HL-60/S4 treated with retinoic acid at 250 ng/mL for 4 days and 3 days (cell line): ENCODE measurements around the gene ZSCAN9.

Source experiments
- in situ Hi-C: fragments of 300-500 bp; cut with MboI; formaldehyde crosslinking; loops from 2 replicates; pipeline ENCODE4 v1.7.0; 2022; ENCODE audit warnings: low sequenced_read_pairs

ZSCAN9 gene

DNA sequence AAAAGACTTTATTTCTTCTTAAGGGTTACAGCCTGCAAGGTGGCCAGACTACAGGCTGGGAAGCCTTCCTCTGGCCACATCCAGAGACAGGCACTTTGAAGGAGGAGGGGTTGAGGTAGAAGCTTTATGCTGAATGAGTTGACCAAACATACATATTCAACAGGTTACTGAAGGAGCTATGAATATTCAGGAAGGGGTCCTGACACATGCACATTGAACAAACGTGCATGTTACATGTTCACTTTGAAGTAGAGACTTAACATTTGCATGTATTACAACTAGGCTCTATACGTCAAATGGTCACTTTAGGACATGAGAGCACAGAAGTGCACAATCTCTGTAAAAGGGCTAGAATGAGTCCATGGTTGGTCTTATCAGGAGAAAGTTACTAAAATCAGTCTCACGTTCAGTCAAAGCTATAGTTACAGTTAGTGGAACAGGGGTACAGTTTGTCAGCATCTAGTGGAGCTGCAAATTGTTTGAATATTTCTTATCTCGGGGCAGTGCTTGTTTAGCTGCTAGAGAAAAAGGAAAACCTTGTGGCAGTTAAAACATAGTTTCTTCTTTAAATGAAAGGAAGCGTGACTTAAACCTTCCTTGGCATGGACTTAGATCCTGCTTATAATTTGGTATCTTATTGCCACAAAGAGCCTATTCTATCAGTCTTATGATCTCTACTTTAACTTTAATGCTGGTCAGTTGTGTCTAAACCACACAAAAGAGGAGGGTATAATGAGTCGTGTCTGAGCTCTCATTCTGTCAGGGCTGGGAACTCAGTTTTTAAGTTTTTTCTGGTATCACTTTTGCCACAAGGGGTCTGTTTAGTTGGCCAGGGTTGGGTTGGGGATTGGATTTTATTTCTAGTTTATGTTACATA, 4.6 kb upstream of the ZSCAN9 start:
- in situ Hi-C loops: no loop called here

DNA sequence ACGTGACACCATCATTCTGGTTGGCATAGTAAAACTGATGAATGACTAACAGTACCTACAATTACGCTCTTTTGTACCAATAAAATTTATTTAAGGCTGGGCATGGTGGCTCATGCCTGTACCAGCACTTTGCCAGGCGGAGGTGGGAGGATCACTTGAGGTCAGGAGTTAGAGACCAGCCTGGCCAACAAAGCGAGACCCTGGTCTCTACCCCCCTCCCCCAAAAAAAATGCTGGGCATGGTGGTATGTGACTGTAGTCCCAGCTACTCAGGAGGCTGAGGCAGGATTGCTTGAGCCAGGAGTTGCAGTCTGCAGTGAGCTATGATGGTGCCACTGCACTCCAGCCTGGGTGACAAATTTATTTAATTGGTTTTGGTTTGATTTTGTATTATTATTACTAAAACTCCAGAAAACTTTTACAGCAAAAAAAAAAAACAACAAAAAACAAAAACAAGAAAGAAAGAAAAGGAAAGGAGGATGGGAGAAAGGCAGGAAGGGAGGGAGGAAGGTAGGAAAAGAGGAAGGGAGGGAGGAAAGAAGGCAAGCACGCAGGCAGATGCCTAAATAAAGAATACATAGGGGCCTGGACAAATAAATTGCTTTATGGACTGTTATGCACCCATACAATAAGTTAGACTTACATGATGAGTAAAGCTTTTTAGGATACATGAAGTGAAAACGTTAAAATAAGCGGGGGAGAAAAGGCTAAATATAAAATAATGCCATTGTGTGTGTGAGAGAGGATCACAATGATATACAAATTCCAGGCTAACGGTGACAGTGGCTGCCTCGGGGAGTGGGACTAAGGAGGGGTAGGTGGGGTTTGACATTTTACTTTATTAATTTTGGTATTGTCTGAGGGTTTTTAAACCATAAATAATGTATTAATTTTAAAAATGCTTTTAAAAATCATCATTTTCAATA, 682 bp upstream of the ZSCAN9 start:
- in situ Hi-C loops: no loop called here

DNA sequence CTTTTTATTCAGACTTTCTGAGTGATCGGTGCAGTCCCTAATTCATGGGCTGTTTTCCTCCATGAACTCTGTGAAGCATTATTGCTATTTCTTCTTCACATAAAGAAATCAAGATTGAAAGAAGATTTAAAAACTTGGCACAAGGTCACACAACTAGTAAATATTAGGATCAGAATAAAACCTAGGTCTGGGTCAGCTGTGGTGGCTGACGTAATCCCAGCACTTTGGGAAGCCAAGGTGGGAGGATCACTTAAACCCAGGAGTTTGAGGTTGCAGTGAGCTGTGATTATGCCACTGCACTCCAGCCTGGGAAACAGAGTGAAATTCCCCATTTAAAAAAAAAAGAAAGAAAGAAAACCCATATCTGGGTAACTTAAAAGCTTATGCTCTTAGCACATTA, 1.4 kb downstream of the ZSCAN9 start:
- in situ Hi-C loops: no loop called here

DNA sequence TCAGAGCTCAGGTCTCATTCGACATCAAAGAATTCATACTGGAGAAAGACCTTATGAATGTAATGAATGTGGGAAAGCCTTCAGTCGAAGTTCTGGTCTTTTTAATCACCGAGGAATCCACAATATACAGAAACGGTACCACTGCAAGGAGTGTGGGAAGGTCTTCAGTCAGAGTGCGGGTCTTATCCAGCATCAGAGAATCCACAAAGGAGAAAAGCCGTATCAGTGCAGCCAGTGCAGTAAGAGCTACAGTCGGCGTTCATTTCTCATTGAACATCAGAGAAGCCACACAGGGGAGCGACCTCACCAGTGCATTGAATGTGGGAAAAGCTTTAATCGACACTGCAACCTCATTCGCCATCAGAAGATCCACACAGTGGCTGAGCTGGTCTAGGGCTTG, 7.7 kb downstream of the ZSCAN9 start:
- in situ Hi-C loops: no loop called here

DNA sequence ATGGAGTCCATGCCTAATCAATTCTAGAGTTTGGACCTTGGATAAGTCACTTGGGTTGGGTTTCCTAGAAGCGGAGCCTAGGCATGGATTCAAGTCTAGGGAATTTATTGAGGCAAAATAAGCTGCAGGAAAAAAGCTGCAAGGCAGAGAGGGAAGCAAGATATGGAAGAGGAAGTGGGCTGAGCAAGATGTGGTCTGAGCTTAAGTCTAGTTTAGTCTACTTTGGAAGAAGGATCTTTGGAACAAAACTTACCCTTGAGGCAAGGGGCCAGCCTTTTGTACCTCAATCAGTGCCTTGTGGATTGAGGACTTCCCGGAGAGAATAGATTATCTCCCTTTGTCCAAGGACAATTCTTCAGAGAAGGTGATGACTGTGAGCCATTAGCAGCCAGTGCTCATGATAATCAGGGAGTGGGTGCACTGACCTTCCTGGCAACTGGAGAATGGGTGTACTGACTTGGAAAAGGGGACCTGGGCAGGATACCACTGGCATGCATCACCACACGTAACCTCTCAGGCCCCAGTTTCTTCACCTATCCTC, 10.9 kb downstream of the ZSCAN9 start:
- in situ Hi-C loops: no loop called here

DNA sequence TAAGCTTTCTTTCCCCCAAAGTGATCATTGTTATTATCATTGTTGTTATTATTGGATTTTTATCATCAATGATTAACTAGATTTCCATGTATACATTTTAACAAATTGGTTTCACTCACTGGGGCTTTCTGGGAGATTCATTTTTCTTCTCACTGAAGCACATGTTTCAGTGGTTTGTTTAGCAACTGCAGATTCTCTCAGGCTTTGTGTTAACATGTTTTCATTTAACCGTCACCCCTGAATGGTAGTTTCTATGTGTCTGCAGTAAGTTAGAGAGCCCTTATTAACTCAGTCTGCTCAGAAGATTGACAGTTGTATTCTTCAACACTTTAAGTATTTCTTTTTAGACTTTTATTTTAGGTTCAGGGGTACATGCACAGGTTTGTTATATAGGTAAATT, 14.6 kb downstream of the ZSCAN9 start:
- in situ Hi-C loops: no loop called here

DNA sequence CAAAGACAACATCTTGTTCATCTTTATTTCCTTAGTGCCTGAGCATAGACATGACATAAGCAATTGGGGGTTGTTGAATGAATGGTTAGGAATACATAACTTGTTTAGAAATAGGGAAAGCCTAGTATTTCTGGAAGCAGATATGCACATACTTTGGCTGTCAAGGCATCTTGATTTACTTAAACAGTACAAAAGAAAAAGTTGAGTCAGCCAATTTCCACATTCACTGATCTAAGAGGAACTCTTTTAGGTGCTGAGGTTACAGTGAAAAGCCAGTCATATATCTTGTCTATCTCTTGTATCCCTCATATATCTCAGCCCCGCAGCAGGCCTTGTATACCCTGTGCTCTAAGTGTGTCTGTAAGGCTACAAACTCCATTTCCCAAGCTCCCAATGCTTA, 15.4 kb downstream of the ZSCAN9 start:
- in situ Hi-C loops: no loop called here

DNA sequence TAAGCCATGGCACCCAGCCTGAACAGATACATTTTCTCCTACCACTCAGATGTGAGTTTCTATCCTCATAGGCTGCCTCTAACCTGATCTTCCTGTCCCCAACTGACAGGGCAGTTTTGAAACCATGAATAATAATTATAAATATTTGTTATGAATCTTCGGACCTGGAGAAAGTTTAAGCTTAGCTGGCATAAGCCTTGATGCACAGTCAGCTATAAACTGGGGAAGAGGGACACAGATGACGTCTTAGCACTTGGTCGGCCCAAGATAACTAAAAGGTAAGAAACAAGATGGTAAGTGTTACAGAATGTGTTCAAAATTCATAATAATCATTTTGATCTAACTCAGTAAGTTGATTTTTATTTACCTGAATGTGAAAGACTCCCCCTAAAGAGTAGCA, 18.9 kb downstream of the ZSCAN9 start:
- in situ Hi-C loops: no loop called here

DNA sequence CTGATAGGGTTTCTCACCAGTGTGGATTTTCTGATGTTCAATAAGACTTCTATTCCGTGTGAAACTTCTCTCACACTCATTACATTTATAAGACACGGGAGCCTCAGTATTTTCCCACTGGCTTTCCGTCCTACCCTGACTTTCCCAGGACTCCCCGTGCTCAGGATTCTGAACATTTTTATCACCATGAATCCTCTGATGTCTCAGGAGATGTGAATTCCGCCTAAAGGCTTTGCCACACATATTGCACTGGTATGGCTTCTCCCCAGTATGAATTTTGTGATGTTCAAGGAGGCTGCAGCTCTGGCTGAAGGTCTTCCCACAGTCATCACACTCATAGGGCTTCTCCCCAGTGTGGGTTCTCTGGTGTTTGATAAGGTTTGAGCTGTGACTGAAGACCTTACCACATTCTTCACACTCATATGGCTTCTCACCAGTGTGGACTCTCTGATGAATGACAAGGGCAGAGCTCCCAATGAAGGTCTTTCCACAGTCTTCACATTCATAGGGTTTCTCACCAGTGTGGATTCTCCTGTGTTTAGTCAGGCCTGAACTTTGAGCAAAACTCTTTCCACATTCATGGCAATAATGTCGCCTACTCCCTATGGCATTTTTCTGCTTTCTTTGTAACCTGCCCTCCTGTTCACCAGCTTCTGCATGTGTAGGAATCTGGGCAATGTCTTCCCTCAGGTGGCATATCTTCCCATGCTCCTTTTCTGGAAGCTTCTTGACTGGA, 20.3 kb downstream of the ZSCAN9 start:
- in situ Hi-C loops: no loop called here

DNA sequence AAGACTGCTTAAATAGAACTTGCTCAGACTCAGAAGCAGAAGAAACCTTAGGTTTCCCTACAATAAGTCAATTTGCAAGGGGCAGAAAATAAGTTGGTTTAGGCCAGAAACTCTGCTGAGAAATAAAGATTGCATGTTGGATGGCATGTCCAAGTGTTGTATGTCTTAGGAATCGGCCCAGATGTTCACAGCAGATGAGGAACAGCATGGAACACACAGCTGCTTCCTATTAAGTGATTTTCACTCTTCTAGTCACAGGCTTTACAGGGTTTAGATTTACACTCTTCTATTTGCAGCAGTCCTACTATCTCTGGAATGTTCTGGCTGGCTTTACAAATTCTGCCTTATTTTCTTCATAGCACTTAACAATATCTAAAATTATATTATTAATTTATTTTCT, 23.8 kb downstream of the ZSCAN9 start:
- in situ Hi-C loops: no loop called here

DNA sequence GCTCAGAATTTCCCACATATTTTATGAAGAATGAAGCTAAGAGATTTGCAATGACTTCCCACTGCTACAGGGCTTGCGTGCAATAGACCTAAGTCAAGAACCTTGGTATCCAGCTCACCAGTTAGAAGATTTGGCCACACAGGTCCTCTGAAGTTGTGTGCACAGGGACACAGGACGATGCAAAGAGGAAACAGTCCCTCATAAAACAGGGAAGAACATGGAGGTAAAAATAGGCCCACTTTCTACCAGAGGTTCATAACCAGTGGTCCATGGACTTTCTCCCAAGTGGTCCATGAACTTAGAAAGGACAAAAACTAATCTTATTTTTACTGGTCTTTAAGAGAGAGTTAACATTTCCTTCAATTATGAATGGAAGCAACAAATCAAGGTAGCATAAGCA, 25.7 kb downstream of the ZSCAN9 start:
- in situ Hi-C loops: no loop called here

DNA sequence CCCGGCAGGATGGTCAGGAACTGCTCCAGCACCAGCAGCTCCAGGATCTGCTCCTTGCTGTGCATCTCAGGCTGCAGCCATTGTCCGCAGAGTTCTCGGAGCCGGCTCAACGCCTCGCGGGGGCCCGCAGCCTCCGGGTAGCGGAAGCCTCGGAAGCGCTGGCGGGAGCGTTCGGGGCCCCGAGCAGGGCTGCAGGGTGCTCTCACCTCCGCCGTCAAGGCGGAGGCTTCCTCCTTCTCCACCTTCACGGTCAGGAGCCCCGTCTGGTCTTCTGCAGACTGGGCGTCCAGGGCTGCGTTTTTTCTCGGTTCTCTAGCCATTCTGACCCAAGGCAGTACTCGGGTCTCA, 26.6 kb downstream of the ZSCAN9 start:
- in situ Hi-C loops: no loop called here

DNA sequence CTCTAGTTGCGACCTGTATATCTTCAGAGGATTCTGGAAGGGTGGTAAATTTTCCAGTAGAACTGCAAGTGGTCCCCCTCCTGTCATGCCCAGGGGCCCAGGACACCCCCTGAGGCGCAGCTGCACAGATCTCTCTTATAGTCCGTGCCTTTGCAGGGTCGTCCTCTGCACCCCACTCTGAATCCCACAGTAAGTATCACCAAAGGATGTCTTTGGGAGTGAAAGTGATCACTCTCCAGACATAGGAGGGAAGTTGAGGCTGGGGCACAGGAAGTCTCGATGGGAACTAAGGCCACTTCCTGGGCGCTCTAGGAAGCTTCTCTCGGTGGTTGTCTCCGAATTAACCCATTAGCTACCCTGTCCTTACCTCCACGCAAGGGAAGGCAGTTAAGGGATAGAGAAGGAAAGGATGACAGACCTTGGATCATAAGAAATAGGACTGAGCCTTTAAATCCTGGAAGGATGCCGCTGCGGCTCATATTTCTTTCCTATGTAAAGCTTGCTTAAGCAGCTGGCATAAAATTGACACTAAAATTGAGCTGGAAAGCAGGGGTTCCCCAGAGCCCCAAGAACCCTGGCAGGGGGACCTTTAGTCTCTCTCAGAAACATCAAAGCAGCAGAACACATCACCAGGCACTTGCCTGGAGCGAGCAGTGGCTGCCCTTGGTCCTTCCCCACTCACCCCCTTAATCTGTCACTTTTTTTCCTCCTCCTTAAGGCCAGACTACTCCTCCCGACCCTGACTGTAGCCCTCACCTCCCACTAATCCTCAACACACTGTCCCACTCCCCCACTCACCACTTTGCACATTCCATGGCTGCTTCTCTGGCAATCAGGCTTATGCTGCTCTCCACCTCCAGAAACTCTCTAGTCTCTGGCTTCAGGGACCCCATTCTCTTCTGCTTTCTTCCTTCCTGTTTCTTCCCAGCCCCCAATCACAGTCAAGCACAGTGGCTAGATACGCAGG, 27.2 kb downstream of the ZSCAN9 start, which contains the start of gene ZKSCAN4:
TSS of gene ZKSCAN4 (minus strand) at position 261 of the 967 bp plus-strand sequence. CDS start 289 bp downstream, outside the sequence.
- in situ Hi-C loops: no loop called here

DNA sequence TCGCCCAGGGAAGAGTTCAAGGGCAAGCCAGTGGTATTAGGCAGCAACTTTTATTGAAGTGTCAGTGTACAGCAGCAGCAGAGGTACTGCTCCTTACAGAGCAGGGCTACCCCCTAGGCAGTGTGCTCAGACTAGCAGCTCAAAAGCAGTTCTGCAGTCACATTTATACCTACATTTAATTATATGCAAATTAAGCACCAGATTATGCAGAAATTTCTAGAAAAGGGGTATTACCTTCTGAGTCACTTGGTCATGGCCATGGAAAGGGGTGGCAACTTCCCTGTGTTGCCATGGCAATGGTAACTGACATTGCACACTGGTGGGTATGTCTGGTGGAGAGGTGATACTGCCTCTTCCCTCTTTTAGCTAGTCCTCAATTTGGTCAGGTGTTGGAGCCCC, 29.0 kb downstream of the ZSCAN9 start:
- in situ Hi-C loops: no loop called here

DNA sequence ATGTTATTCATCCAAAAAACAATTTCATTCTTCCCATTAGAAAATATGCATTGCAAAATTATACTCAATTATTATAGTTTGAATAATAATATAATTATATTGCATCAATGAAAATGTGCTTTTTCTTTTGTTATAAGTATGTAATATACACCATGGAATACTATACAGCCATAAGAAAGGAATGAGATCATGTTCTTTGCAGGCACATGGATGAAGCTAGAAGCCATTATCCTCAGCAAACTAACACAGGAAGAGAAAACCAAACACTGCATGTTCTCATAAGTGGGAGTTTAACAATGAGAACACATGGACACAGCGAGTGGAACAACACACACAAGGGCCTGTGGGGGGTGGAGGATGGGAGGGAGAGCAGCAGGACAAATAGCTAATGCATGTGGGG, 32.0 kb downstream of the ZSCAN9 start:
- in situ Hi-C loops: no loop called here

DNA sequence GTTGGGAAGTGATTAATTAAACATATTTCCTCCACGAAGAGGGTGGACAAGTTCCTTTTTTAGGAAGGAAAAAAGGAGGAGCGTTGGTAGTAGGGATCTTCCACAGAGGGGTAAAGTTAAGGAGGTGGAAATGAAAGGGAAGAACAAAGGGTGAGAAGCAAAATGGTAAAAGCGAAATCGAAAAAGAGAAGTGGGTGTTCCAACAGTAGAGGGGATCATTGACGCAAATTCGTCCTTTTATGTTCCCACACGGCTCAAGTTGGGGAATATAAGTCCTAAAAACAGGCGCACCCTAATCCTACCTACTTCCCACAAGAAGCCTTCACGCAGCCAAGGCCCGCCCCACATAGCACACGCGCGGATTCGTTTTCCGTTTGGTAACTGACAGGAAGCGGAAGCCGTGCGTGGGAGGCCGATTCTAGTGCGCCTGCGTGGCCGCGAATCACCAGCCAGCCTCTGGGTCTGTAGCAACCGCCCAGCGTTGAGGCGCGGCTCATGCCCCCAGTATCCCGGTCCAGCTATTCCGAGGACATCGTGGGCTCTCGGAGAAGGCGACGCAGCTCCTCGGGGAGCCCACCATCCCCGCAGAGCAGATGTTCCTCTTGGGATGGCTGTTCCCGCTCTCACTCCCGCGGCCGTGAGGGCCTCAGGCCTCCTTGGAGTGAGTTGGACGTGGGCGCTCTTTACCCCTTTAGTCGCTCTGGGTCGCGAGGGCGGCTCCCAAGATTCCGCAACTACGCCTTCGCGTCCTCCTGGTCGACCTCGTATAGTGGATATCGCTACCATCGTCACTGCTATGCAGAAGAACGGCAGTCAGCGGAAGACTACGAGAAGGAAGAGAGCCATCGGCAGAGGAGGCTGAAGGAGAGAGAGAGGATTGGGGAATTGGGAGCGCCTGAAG, 34.1 kb downstream of the ZSCAN9 start, which contains the start of gene NKAPL:
TSS of gene NKAPL (plus strand) at position 421 of the 901 bp plus-strand sequence. CDS start at position 496, 75 bp downstream.
- in situ Hi-C loops: no loop called here

DNA sequence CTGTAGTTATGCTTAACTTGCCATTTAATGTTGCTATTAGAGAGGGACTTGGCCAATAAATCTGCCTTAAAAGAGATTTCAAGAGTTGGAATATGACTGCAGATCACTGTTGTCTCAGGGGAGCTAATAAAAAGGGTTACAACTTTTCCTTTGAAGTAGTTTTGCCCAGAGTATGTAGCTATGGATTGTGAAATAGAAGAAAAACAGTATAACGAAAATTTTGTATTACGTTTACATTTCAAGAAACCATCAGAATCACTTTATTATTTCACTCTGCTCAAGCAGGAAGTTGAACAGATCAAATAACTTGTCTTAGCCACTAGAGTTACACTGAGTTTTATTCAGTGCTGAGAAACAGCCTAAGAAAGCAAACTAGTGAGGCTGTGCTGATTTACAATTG, 38.8 kb downstream of the ZSCAN9 start:
- in situ Hi-C loops: no loop called here

DNA sequence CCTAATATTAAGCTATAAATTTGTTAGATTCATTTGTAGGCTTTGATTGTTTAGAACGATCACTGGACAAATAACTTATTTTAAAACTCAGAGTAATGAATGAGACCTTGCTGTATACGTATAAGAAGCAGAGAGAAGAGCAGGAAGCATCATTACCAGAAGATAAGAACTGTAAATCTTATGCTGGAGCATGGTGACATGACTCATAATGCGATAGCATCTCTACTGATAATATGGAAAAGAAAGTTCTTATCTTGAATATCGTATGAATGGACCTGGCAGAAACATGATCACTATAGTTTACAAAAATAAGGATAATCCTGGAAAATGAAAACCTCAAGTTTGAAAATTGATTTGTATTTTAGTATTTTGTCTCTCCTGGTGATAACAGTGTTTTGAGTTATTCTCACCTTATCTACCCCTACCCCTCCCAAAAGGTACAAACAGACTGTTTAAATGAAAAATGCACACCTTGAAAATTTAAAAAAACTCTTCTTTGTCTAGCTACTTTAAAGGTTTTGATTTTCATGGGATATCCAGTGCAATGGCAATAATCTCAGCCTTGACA, 39.8 kb downstream of the ZSCAN9 start:
- in situ Hi-C loops: no loop called here
